WTC11 (cell line): Measurements from ENCODE around the gene ZBED5.

Experiments
- NR2C2 ChIP-seq: sonication (generic); formaldehyde crosslinking; IDR thresholded peaks from 2 replicates; pipeline ENCODE4 v1.8.0; 2022; ENCODE audit warnings: mild to moderate bottlenecking, missing genetic modification reagents
- TF ChIP-seq, protein P1 (sequence below): sonication (generic); formaldehyde crosslinking; conservative IDR thresholded peaks from 2 replicates; pipeline ENCODE4 v1.8.1; 2023; ENCODE audit warnings: mild to moderate bottlenecking, low read depth, missing genetic modification reagents, moderate library complexity

DNA sequence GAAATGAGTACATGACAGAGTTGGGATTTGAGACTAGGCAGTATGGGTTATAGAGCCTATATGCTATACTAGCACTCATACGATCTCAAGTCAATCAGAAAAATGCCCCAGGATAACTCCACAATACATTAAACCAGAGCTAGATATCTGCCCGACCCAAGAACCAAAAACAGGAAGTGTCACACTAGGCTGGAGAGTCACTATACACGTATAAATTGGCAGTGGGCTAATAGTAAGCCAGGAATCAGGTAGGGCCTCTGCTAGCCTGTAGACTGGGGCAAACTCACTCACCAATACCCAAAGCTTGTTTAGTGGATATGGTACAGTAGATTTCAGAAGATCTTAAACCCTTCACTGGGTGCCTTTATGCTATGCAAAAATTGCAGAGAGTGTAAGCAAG, 33.0 kb downstream of the ZBED5 start:
- TF ChIP-seq, protein P1, sequence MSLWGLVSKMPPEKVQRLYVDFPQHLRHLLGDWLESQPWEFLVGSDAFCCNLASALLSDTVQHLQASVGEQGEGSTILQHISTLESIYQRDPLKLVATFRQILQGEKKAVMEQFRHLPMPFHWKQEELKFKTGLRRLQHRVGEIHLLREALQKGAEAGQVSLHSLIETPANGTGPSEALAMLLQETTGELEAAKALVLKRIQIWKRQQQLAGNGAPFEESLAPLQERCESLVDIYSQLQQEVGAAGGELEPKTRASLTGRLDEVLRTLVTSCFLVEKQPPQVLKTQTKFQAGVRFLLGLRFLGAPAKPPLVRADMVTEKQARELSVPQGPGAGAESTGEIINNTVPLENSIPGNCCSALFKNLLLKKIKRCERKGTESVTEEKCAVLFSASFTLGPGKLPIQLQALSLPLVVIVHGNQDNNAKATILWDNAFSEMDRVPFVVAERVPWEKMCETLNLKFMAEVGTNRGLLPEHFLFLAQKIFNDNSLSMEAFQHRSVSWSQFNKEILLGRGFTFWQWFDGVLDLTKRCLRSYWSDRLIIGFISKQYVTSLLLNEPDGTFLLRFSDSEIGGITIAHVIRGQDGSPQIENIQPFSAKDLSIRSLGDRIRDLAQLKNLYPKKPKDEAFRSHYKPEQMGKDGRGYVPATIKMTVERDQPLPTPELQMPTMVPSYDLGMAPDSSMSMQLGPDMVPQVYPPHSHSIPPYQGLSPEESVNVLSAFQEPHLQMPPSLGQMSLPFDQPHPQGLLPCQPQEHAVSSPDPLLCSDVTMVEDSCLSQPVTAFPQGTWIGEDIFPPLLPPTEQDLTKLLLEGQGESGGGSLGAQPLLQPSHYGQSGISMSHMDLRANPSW (CRISPR knock-in tag), result no peak
- TF ChIP-seq NR2C2 (CRISPR knock-in tag), result no peak
